Measurements from ENCODE around the gene BMP5. TPM values are rescaled to one million over a fixed set of nuclear protein-coding genes. Genes with fewer than 3 reads are reported as not detected.
"Not testable (repeated sequence)": the region's sequence is repeated elsewhere in the genome, so short reads cannot be mapped to it uniquely, and the experiment has no call there.

The BMP5 gene
- total and polyA plus RNA-seq, 9 of the 15 experiments (the other 6 are each of a cell fraction or from before 2014, with no cell fraction given), result not detected

GRCh38 chr6:55916188-55916587, 40.8 kb upstream of the BMP5 start (continued):
- TF ChIP-seq KLF10 (CRISPR knock-in tag; IDR thresholded peaks at IDR 0.05) (no peak), CEBPB (tag; IDR thresholded peaks at IDR 0.05) (no peak), SUPT5H (IDR thresholded peaks at IDR 0.05) (no peak)

GRCh38 chr6:55913228-55914195, 38.1 kb upstream of the BMP5 start:
- TF ChIP-seq CREB3 (tag; conservative IDR thresholded peaks at IDR 0.05; ENCODE audit: low read depth), result no peak
- Histone ChIP-seq H3K27ac (ENCODE audit: extremely low read depth, low read depth, low read length) (no peak overlapping the region), H3K4me3 (no peak overlapping the region), H4K20me1 (replicated peaks; ENCODE audit: control insufficient read depth, insufficient read depth, low read length) (no peaks in the 10 kb centered on the region), H2AFZ (ENCODE audit: low read depth, low read length) (no peak overlapping the region), H3K4me2 (ENCODE audit: insufficient read depth, low read length) (no peak overlapping the region), H3K36me3 (ENCODE audit: control insufficient read depth, insufficient read depth, low read length) (no peaks in the 10 kb centered on the region), H3K79me2 (ENCODE audit: control insufficient read depth, insufficient read depth, low read length) (no peaks in the 10 kb centered on the region), H3K9me1 (ENCODE audit: control insufficient read depth, insufficient read depth, low read length) (no peaks in the 10 kb centered on the region), H3K9ac (ENCODE audit: insufficient read depth in 1 of 2, low read depth in 2 of 2, low read length in 2 of 2) (no peak overlapping the region), H3K4me1 (replicated peaks in 1 of 2; ENCODE audit: control insufficient read depth in 2 of 2, insufficient read depth in 2 of 2, low read length in 2 of 2) (no peaks in the 10 kb centered on the region), H3K9me3 (replicated peaks; ENCODE audit: control insufficient read depth, insufficient read depth, low read depth, low read length) (no peaks in the 10 kb centered on the region), H3K27me3 (ENCODE audit: control insufficient read depth in 2 of 2, insufficient read depth in 2 of 2, low read length in 2 of 2) (no peaks in the 10 kb centered on the region)
- ChIA-PET POLR2A (no interaction called here), CTCF (ENCODE audit: low intra/inter-chr PET ratio) (no interaction called here)
- 0% methylated on average over 3 of the region's 3 CpGs for WGBS (ENCODE audit: insufficient coverage, low coverage, missing lambda C conversion rate)
- intact Hi-C loops (cut with micrococcal nuclease) (no loop called here), in situ Hi-C loops (cut with MboI) (no loop called here)
- no TSS peak for BruUV-seq (replicated peaks)
- no peak for ATAC-seq
- no peak for DNase-seq (ENCODE audit: extremely low read depth in 1 of 4, low spot score in 3 of 4)
- FAIRE-seq, result no peak

GRCh38 chr6:55910466-55910865, 35.1 kb upstream of the BMP5 start:
- H3K9me3 ChIP-seq (replicated peaks; ENCODE audit: control insufficient read depth, insufficient read depth, low read depth, low read length); H3K4me3 ChIP-seq; BruUV-seq (replicated peaks): not testable (repeated sequence)

GRCh38 chr6:55909911-55910310, 34.5 kb upstream of the BMP5 start:
- H3K4me3 ChIP-seq; H3K9ac ChIP-seq (ENCODE audit: insufficient read depth in 1 of 2, low read depth in 2 of 2, low read length in 2 of 2); H3K27ac ChIP-seq (ENCODE audit: extremely low read depth, low read depth, low read length); intact Hi-C loops (cut with micrococcal nuclease); H4K20me1 ChIP-seq (replicated peaks; ENCODE audit: control insufficient read depth, insufficient read depth, low read length); FAIRE-seq; BruUV-seq (replicated peaks); H3K4me2 ChIP-seq (ENCODE audit: insufficient read depth, low read length); H3K9me1 ChIP-seq (ENCODE audit: control insufficient read depth, insufficient read depth, low read length); H3K79me2 ChIP-seq (ENCODE audit: control insufficient read depth, insufficient read depth, low read length); in situ Hi-C loops (cut with MboI); POLR2A ChIA-PET; DNase-seq (ENCODE audit: extremely low read depth in 1 of 4, low spot score in 3 of 4); H3K4me1 ChIP-seq (replicated peaks in 1 of 2; ENCODE audit: control insufficient read depth in 2 of 2, insufficient read depth in 2 of 2, low read length in 2 of 2); H3K36me3 ChIP-seq (ENCODE audit: control insufficient read depth, insufficient read depth, low read length); H3K27me3 ChIP-seq (ENCODE audit: control insufficient read depth in 2 of 2, insufficient read depth in 2 of 2, low read length in 2 of 2); H2AFZ ChIP-seq (ENCODE audit: low read depth, low read length); H3K9me3 ChIP-seq (replicated peaks; ENCODE audit: control insufficient read depth, insufficient read depth, low read depth, low read length); CTCF ChIA-PET (ENCODE audit: low intra/inter-chr PET ratio); ATAC-seq: not testable (repeated sequence)
- WGBS (ENCODE audit: insufficient coverage, low coverage, missing lambda C conversion rate), result no CpG with 5 or more reads among the region's 26 CpGs

More at GRCh38 chr6:55910466-55910865, 35.1 kb upstream of the BMP5 start:
- H3K27me3 ChIP-seq (ENCODE audit: control insufficient read depth in 2 of 2, insufficient read depth in 2 of 2, low read length in 2 of 2); in situ Hi-C loops (cut with MboI); intact Hi-C loops (cut with micrococcal nuclease); CTCF ChIA-PET (ENCODE audit: low intra/inter-chr PET ratio); H3K9me1 ChIP-seq (ENCODE audit: control insufficient read depth, insufficient read depth, low read length); H3K36me3 ChIP-seq (ENCODE audit: control insufficient read depth, insufficient read depth, low read length); DNase-seq (ENCODE audit: extremely low read depth in 1 of 4, low spot score in 3 of 4); H3K4me1 ChIP-seq (replicated peaks in 1 of 2; ENCODE audit: control insufficient read depth in 2 of 2, insufficient read depth in 2 of 2, low read length in 2 of 2); H3K27ac ChIP-seq (ENCODE audit: extremely low read depth, low read depth, low read length); H4K20me1 ChIP-seq (replicated peaks; ENCODE audit: control insufficient read depth, insufficient read depth, low read length); H3K9ac ChIP-seq (ENCODE audit: insufficient read depth in 1 of 2, low read depth in 2 of 2, low read length in 2 of 2); FAIRE-seq; H2AFZ ChIP-seq (ENCODE audit: low read depth, low read length); H3K4me2 ChIP-seq (ENCODE audit: insufficient read depth, low read length); POLR2A ChIA-PET; H3K79me2 ChIP-seq (ENCODE audit: control insufficient read depth, insufficient read depth, low read length); ATAC-seq: not testable (repeated sequence)
- no CpG with 5 or more reads among the region's 28 CpGs for WGBS (ENCODE audit: insufficient coverage, low coverage, missing lambda C conversion rate)

All from K562 (cell line).